Bronchial epithelial cell (primary cell): ENCODE results near the gene PGBD5. TPM values are rescaled to one million over a fixed set of nuclear protein-coding genes. Genes with fewer than 3 reads are reported as not detected.

ENCODE experiments used
- DNase-seq: peaks from one replicate; pipeline ENCODE4 v3.0.0-alpha.2; 2010; ENCODE audit warnings: low read depth
- FAIRE-seq: peaks from 2 replicates; lab custom pipeline; 2011; peaks lifted over from hg19 to GRCh38; lab: Jason Lieb, UNC
- H3K27me3 ChIP-seq: 2 replicates; pipeline ENCODE4 v1.5.1; 2011; ENCODE audit warnings: low read length; ENCODE audit not compliant: control insufficient read depth, insufficient read depth
- H3K36me3 ChIP-seq: 2 replicates; pipeline ENCODE4 v1.5.1; 2011; ENCODE audit warnings: low read length; ENCODE audit not compliant: control insufficient read depth, insufficient read depth
- H3K4me3 ChIP-seq: 2 replicates; pipeline ENCODE4 v1.5.1; 2011; ENCODE audit warnings: mild to moderate bottlenecking, low read depth, low read length, control low read depth
- total RNA-seq: library from RNA; depleted of rRNA; stranded (reverse); fragments of >200 nt; gene quantifications from 2 replicates; pipeline ENCODE4 v1.2.1, GENCODE V29; 2014
- TF ChIP-seq, protein P1 (sequence below): IDR thresholded peaks from 2 replicates; pipeline ENCODE4 v1.5.1; 2011; ENCODE audit warnings: mild to moderate bottlenecking, moderate library complexity, low read length, control low read depth, inconsistent platforms; ENCODE audit not compliant: insufficient read depth, severe bottlenecking

Gene PGBD5
- total RNA-seq, 1 donor from 2014 or later, result under 0.01 TPM

DNA sequence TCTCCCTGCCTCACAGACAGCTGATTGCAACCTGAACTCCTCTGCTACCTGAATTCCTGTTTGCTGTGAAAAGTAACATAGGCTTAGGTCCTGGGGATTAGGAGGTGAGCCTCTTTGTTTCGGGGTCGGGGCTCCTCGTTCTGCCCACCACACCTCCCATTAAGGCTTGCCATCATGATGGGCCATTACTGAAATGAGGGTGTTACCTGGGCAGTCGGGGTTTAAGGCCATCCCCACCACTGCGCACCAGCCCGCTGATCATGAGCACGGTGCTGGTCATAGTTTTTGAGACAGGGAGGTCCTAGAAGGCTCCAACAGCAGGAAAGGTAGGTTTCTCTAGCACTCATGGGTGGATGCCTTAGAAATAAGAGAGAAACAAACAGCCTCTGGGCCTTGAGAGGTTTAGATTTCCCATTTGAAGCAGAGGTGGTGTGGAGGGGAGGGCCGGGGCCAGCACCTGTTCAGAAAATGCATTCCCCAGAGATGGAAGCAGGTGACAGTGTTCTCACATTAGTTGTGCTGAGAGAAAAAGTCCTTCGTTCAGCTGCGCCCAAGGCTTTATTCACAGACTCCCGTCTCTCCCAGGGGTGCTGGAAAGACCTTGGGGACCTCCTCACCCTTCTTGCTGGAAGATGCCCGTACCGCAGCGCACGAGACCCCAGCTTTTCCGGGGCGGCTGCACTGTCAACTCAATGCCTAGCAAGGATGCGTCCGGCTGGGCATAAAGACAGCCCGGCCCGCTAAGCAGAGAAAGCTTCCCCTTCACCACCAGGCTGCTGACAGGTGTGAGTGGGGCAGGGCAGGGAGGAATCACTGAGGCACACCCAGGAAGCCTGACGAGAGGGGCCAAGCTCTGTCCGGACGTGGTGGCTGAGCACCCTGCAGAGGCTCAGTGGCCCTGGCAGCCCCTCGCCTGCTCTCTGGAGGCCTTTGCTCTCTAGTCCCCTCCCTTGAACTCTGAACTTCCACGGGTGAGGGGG is 125.5 kb downstream of the PGBD5 start:
- no peaks in the 10 kb centered on the region for H3K36me3 ChIP-seq
- FAIRE-seq (no peak), DNase-seq (no peak)
- TF ChIP-seq, protein P1, sequence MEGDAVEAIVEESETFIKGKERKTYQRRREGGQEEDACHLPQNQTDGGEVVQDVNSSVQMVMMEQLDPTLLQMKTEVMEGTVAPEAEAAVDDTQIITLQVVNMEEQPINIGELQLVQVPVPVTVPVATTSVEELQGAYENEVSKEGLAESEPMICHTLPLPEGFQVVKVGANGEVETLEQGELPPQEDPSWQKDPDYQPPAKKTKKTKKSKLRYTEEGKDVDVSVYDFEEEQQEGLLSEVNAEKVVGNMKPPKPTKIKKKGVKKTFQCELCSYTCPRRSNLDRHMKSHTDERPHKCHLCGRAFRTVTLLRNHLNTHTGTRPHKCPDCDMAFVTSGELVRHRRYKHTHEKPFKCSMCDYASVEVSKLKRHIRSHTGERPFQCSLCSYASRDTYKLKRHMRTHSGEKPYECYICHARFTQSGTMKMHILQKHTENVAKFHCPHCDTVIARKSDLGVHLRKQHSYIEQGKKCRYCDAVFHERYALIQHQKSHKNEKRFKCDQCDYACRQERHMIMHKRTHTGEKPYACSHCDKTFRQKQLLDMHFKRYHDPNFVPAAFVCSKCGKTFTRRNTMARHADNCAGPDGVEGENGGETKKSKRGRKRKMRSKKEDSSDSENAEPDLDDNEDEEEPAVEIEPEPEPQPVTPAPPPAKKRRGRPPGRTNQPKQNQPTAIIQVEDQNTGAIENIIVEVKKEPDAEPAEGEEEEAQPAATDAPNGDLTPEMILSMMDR, result no peak
- H3K27me3 ChIP-seq, result peaks cover 2% of the 10 kb centered on the region
- no peak overlapping the region for H3K4me3 ChIP-seq

DNA sequence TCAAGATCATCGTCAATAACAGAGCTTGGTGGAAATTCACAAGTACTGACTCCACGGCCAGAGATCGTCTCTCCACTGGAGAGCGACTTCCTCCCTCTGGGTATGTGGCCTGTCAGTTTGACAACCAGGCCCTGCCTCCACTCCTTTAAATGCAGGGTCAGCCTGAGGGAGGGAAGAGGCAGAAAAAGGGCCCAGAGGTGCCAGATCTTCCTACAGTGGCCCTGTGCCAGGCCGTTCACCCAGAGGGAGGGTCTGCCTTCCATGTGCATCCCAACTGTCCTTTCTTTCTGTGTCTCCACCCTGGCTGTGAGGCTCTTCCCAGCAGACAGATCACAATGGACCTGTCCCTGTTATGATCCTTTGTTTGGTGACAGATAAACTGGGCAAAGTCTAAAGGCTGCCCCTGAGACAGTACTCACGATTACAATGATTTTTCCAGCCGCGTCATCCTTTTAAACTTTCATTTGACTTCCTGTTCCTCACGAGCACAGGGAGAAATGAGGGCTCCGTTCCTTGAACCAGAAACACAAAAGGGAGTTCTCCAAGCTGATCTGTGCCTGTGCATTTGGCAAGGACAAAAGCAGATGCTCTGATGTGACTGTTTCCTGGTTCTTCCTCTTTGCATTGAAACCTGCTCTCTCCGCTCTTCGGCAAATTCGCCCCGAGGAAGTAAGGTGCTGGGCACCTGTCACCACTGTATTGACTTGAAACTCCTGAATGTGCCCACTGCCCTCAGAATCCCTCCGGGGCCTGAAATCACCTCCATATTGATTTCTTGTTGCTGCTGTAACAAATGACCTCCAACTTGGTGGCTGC is 126.7 kb downstream of the PGBD5 start:
- no peak overlapping the region for H3K4me3 ChIP-seq
- TF ChIP-seq, protein P1, result no peak
- FAIRE-seq (no peak), DNase-seq (no peak)
- no peaks in the 10 kb centered on the region for H3K36me3 ChIP-seq
- peaks cover 2% of the 10 kb centered on the region for H3K27me3 ChIP-seq

DNA sequence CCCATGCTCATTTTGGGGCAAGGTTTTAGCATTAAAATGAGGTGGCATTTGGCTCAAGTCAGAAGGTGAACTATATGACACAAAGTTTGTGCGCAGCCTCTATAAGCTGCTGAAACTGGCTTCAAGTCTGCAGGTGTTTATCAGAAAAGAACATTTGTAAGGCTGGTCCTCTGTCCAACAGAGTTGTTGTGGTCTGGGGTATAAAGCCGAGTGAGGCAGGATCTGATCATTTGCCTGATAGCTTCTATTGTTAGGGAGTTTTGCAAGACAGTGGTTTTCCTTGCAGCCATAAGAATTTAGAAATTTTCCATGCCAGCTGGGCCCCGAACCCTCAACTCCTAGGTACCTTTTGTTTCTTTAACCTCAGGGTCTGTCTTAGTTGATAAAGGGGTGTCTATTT is 130.8 kb downstream of the PGBD5 start:
- TF ChIP-seq, protein P1, result no peak
- DNase-seq (no peak), FAIRE-seq (no peak)
- Histone ChIP-seq H3K36me3 (no peaks in the 10 kb centered on the region), H3K4me3 (no peak overlapping the region), H3K27me3 (peaks cover 3% of the 10 kb centered on the region)

DNA sequence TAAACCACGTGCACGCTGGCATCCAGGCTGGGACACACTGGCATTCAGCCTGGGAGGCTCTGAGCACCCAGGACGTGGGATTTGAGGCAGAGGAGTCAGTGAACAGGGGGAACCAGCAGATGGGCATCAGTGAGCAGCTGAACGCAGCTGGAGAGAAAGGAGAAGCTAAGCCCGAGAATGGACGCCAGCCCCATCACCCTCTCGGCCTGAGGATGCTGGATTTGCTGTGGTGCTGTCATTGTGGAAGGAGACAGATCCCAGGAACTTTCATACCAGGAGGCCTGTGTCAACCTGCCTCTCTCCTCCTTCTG is 132.8 kb downstream of the PGBD5 start:
- TF ChIP-seq, protein P1, result no peak
- Histone ChIP-seq H3K4me3 (no peak overlapping the region), H3K36me3 (no peaks in the 10 kb centered on the region), H3K27me3 (peaks cover 1% of the 10 kb centered on the region)
- DNase-seq (no peak), FAIRE-seq (peak; percentile 60)

DNA sequence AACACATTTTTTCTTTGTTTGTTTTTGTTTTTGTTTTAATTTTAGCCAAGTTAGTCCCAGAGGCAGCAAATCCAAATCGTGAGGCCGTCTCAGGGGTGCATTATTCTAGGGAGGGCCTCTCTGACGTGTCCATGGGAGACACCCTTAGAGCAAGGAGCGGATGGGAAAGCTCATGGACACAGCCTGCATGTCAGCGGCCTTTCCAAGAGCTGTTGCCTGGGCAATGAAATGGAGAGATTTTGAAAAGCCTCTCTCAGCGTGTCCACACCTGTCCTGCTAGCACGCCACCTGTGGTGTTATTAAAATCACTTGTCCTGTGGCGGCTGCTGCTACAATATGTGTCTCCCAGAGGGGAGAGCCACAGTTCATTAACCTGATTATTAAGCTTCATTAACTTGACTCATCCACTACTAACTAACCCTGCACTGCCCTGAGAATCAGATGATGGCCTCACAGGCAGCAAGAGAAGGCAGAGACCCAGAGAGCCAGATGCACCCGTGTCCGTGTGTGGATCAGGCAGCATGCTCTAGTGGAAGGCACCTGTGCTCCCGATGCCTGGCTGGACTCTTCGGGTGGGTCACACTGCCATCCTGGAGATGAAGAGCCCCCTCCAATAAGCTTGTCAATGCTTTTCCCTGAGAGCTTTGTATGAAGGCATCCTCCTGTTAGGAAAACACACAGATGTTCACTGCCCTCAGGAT is 133.3 kb downstream of the PGBD5 start:
- DNase-seq, result peak; percentile 50
- H3K27me3 ChIP-seq, result peaks cover 1% of the 10 kb centered on the region
- FAIRE-seq, result no peak
- H3K36me3 ChIP-seq, result no peaks in the 10 kb centered on the region
- TF ChIP-seq, protein P1, result peak; percentile 19
- H3K4me3 ChIP-seq, result no peak overlapping the region
